ENCODE results near the gene METAP2. TPM values are rescaled to one million over a fixed set of nuclear protein-coding genes. Genes with fewer than 3 reads are reported as not detected.

The METAP2 gene
- total and polyA plus RNA-seq, 2 experiments from 2014 or later, result 55.6 to 64.3 TPM

- H3K27ac ChIP-seq, result no peak overlapping the region
- H3K4me1 ChIP-seq (ENCODE audit: insufficient read depth), result 0 out of 2 replicates have a peak, but pooled peaks cover 5% of the 10 kb centered on the region
- H3K4me3 ChIP-seq, result no peak overlapping the region
- H4K20me1 ChIP-seq (ENCODE audit: insufficient read depth), result peaks cover 15% of the 10 kb centered on the region; the same call in 1 of the 2 replicates
- no peaks in the 10 kb centered on the region for H3K9me2 ChIP-seq (ENCODE audit: insufficient read depth)
- no peak overlapping the region for H3K4me2 ChIP-seq (ENCODE audit: unreplicated experiment)
- peaks cover 12% of the 10 kb centered on the region; the same call in 1 of the 2 replicates for H3F3A ChIP-seq (ENCODE audit: insufficient read depth)
- H2AFZ ChIP-seq, result no peak overlapping the region
- TF ChIP-seq EZH2phosphoT487 (IDR thresholded peaks at IDR 0.05; ENCODE audit: insufficient read depth, low read depth), result no peak
- TF ChIP-seq EZH2 (IDR thresholded peaks at IDR 0.05; ENCODE audit: insufficient read depth, poor library complexity, severe bottlenecking), result no peak
- peaks cover 44% of the 10 kb centered on the region; the same call in 1 of the 2 replicates for H3K36me3 ChIP-seq (ENCODE audit: low read depth)
- H3K9ac ChIP-seq, result no peak overlapping the region
- DNase-seq, result peak; percentile 17
- H3K79me2 ChIP-seq (ENCODE audit: insufficient read depth), result peaks cover 97% of the 10 kb centered on the region
- no peaks in the 10 kb centered on the region for H3K9me3 ChIP-seq (ENCODE audit: low read depth)
- no peaks in the 10 kb centered on the region for H3K27me3 ChIP-seq (replicated peaks; ENCODE audit: insufficient read depth)
- in situ Hi-C loops (cut with MboI), result no loop called here
Observed at GRCh38 chr12:95484524-95484923, 10.6 kb downstream of the METAP2 start.

GRCh38 chr12:95487024-95487423 lies 13.1 kb downstream of the METAP2 start:
- H3K36me3 ChIP-seq (ENCODE audit: low read depth), result peaks cover 62% of the 10 kb centered on the region; the same call in 1 of the 2 replicates
- no peak overlapping the region for H3K4me2 ChIP-seq (ENCODE audit: unreplicated experiment)
- no peak for DNase-seq
- H3K9ac ChIP-seq, result no peak overlapping the region
- no peak overlapping the region for H2AFZ ChIP-seq
- no peaks in the 10 kb centered on the region for H3K9me2 ChIP-seq (ENCODE audit: insufficient read depth)
- H3K4me3 ChIP-seq, result no peak overlapping the region
- H3K79me2 ChIP-seq (ENCODE audit: insufficient read depth), result peaks cover 97% of the 10 kb centered on the region
- no peaks in the 10 kb centered on the region for H3K27me3 ChIP-seq (replicated peaks; ENCODE audit: insufficient read depth)
- no peak for TF ChIP-seq EZH2 (IDR thresholded peaks at IDR 0.05; ENCODE audit: insufficient read depth, poor library complexity, severe bottlenecking)
- peaks cover 7% of the 10 kb centered on the region; the same call in 1 of the 2 replicates for H4K20me1 ChIP-seq (ENCODE audit: insufficient read depth)
- in situ Hi-C loops (cut with MboI), result no loop called here
- no peaks in the 10 kb centered on the region for H3K9me3 ChIP-seq (ENCODE audit: low read depth)
- H3K4me1 ChIP-seq (ENCODE audit: insufficient read depth), result 0 out of 2 replicates have a peak, but pooled peaks cover 5% of the 10 kb centered on the region
- WGBS, 2 experiments (ENCODE audit: low coverage in 1 of 2, low lambda C conversion rate in 2 of 2, missing lambda C conversion rate in 2 of 2), result 94% methylated on average over 2 of the region's 2 CpGs
- H3K27ac ChIP-seq, result no peak overlapping the region
- H3F3A ChIP-seq (ENCODE audit: insufficient read depth), result no peaks in the 10 kb centered on the region

GRCh38 chr12:95492462-95492861 lies 18.5 kb downstream of the METAP2 start:
- no peak overlapping the region for H3K27ac ChIP-seq
- no peaks in the 10 kb centered on the region for H3K27me3 ChIP-seq (replicated peaks; ENCODE audit: insufficient read depth)
- H3K4me3 ChIP-seq, result no peak overlapping the region
- H3K4me2 ChIP-seq (ENCODE audit: unreplicated experiment), result no peak overlapping the region
- H3K4me1 ChIP-seq (ENCODE audit: insufficient read depth), result no peaks in the 10 kb centered on the region
- in situ Hi-C loops (cut with MboI), result no loop called here
- no peaks in the 10 kb centered on the region for H3K9me3 ChIP-seq (ENCODE audit: low read depth)
- TF ChIP-seq EZH2 (IDR thresholded peaks at IDR 0.05; ENCODE audit: insufficient read depth, poor library complexity, severe bottlenecking) (no peak), EZH2phosphoT487 (IDR thresholded peaks at IDR 0.05; ENCODE audit: insufficient read depth, low read depth) (no peak)
- H4K20me1 ChIP-seq (ENCODE audit: insufficient read depth), result no peaks in the 10 kb centered on the region
- H3F3A ChIP-seq (ENCODE audit: insufficient read depth), result no peaks in the 10 kb centered on the region
- H3K79me2 ChIP-seq (ENCODE audit: insufficient read depth), result peaks cover 68% of the 10 kb centered on the region
- H3K9ac ChIP-seq, result no peak overlapping the region
- no peaks in the 10 kb centered on the region for H3K9me2 ChIP-seq (ENCODE audit: insufficient read depth)
- 95 to 99% methylated on average over 2 of the region's 2 CpGs for WGBS, 2 experiments (ENCODE audit: low coverage in 1 of 2, low lambda C conversion rate in 2 of 2, missing lambda C conversion rate in 2 of 2)
- no peak for DNase-seq
- peaks cover 74% of the 10 kb centered on the region for H3K36me3 ChIP-seq (ENCODE audit: low read depth)
- H2AFZ ChIP-seq, result no peak overlapping the region

GRCh38 chr12:95494888-95495287 lies 20.9 kb downstream of the METAP2 start:
- in situ Hi-C loops (cut with MboI), result no loop called here
- no peak for DNase-seq
- Histone ChIP-seq H3K4me1 (ENCODE audit: insufficient read depth) (no peaks in the 10 kb centered on the region), H3K9me3 (ENCODE audit: low read depth) (no peaks in the 10 kb centered on the region), H3K4me2 (ENCODE audit: unreplicated experiment) (no peak overlapping the region), H3K4me3 (no peak overlapping the region), H3K27ac (no peak overlapping the region), H4K20me1 (ENCODE audit: insufficient read depth) (no peaks in the 10 kb centered on the region), H3K36me3 (ENCODE audit: low read depth) (peaks cover 70% of the 10 kb centered on the region), H3K79me2 (ENCODE audit: insufficient read depth) (peaks cover 65% of the 10 kb centered on the region), H3K9me2 (ENCODE audit: insufficient read depth) (no peaks in the 10 kb centered on the region), H3K9ac (no peak overlapping the region), H3F3A (ENCODE audit: insufficient read depth) (no peaks in the 10 kb centered on the region), H2AFZ (no peak overlapping the region), H3K27me3 (replicated peaks; ENCODE audit: insufficient read depth) (no peaks in the 10 kb centered on the region)
- 95 to 100% methylated on average over 2 of the region's 2 CpGs for WGBS, 2 experiments (ENCODE audit: low coverage in 1 of 2, low lambda C conversion rate in 2 of 2, missing lambda C conversion rate in 2 of 2)
- TF ChIP-seq EZH2phosphoT487 (IDR thresholded peaks at IDR 0.05; ENCODE audit: insufficient read depth, low read depth) (no peak), EZH2 (IDR thresholded peaks at IDR 0.05; ENCODE audit: insufficient read depth, poor library complexity, severe bottlenecking) (no peak)

- H3K4me1 ChIP-seq (ENCODE audit: insufficient read depth), result no peaks in the 10 kb centered on the region
- no peaks in the 10 kb centered on the region for H3K27me3 ChIP-seq (replicated peaks; ENCODE audit: insufficient read depth)
- no peaks in the 10 kb centered on the region for H4K20me1 ChIP-seq (ENCODE audit: insufficient read depth)
- in situ Hi-C loops (cut with MboI), result no loop called here
- H3F3A ChIP-seq (ENCODE audit: insufficient read depth), result no peaks in the 10 kb centered on the region
- H3K9me3 ChIP-seq (ENCODE audit: low read depth), result no peaks in the 10 kb centered on the region
- TF ChIP-seq EZH2 (IDR thresholded peaks at IDR 0.05; ENCODE audit: insufficient read depth, poor library complexity, severe bottlenecking) (no peak), EZH2phosphoT487 (IDR thresholded peaks at IDR 0.05; ENCODE audit: insufficient read depth, low read depth) (no peak)
- H3K79me2 ChIP-seq (ENCODE audit: insufficient read depth), result peaks cover 65% of the 10 kb centered on the region
- no peak overlapping the region for H3K4me2 ChIP-seq (ENCODE audit: unreplicated experiment)
- peaks cover 66% of the 10 kb centered on the region for H3K36me3 ChIP-seq (ENCODE audit: low read depth)
- H3K9me2 ChIP-seq (ENCODE audit: insufficient read depth), result no peaks in the 10 kb centered on the region
- no peak overlapping the region for H3K4me3 ChIP-seq
- H3K9ac ChIP-seq, result no peak overlapping the region
- H2AFZ ChIP-seq, result no peak overlapping the region
- no peak overlapping the region for H3K27ac ChIP-seq
- WGBS, 2 experiments (ENCODE audit: low coverage in 1 of 2, low lambda C conversion rate in 2 of 2, missing lambda C conversion rate in 2 of 2), result 94 to 98% methylated on average over 1 of the region's 1 CpG
- no peak for DNase-seq
Observed at GRCh38 chr12:95495433-95495832, 21.5 kb downstream of the METAP2 start.

All from GM23248 (cell line).